HG02610 (cell line): ENCODE data around the gene STARD13.
A peak's percentile ranks its signal among the peaks of the same experiment; 100 is the strongest.
"Not testable (repeated sequence)": the region's sequence is repeated elsewhere in the genome, so short reads cannot be mapped to it uniquely, and the experiment has no call there.

ENCODE experiments used
- ATAC-seq: cut with Tn5 transposase; IDR thresholded peaks from one replicate; pipeline ENCODE4 v1.9.1; 2021; ENCODE audit warnings: mild to moderate bottlenecking, moderate library complexity; ENCODE audit not compliant: unreplicated experiment

STARD13 gene

DNA sequence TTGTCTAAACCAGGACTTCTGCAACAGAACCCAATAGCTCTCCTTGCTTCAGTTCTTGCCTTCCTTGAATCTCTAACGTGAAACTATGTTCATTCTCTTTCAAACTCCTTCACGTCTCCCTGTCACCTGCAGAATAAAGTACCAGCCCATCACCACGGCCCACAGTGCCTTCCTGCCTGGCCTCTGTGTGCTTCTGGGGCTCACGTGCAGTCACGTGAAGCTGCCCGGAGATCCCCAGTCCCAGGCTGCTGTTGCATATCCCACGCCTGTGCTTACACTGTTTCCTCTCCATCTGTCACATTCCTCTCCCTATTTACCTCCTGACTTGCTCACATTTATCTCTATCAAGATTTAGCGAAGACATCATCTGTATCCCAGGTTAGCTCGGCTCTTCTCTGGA, 102.8 kb downstream of the STARD13 start:
- peak; percentile 79 for ATAC-seq

DNA sequence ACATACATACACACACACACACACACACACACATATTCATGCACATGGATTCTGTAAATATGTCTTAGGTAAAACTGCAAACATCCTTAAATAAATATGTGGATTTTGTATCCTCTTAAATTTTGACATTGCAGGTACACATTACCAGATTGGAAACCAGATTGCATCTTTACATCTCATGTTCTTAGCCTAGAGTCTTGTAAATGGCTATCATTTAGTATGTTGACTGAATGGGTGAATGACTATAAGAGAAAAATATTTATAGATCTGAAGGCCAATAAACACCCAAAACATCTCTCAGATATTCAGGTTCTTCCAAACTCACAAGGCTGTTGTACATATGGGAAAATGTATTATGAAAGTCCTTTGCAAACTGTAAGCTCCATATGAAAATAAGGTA, 104.3 kb downstream of the STARD13 start:
- no peak for ATAC-seq

DNA sequence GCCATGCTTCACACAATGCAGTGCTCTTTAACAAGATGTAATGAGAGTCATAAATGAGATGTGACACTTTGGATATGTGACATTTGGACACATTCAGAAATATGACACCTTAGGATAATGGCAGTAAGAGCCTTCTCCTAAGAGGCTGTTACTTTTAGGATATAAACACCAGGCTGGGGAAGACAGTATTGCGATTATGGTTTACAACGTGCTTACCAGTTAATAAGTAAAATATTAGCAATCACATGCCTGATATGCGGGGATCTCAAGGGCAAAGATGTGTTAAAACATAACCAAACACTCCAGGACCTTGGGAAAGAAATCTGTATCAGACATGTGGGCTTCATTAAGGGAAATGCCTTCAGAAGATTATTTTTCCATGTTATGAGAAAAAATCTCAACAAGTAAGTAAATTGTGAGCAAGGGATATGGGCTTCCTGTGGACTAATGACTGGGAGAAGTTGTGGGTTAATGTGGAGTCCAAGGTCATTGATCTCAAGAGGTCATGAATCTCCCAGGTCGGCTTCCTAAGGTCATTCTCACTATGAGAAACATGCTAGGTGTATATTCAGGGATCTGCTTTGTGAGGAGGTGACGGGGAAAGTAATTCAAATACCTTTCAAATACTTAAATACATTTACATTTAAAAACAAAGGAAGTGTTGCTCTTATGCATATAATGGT, 105.3 kb downstream of the STARD13 start:
- no peak for ATAC-seq

DNA sequence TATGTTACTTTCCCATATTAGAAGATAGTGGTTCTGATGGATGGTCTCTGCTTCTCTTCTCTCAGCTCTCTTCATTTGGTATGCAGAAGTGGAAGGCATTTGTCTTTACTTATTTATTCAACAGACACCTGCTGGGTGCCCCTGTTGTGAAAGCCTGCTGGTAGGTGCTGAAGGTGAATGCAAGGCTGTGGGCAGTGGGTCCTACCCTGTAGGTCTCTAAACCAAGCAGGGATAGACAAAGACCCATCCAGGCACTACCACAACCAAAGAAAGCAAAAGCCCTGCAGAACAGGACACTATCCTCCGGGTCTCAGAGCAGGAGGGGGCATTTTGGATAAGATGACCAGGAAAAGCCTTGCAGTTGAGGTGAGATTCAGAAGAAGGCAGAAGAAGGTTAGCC, 106.1 kb downstream of the STARD13 start:
- no peak for ATAC-seq

DNA sequence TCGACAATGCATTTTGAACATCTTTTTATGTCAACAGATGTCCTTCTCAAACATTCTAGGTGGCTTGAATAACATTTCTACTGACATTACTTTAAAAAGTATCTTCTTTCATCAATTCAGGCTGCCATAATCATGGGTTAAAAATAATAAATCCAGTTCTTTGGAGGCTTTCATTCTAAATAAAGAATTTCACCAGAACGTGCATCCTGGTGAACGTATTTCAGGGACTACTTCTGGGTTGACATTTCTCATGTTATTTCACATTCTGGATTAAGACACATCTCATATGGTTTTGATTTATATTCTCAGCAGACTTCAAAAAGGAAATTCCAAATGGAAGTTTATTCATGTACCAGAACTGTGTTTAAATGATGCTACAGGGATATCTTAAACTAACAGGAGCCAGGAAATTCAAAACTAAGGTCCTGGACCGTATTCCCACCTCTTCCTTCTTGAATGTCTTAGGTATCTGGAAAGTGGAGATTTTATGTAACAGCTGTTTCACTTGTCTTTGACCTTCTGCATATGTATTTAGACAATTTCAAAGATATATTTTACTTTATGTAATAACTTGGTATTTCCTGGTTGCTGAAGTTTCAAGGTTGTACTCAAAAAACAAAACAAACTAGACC, 107.2 kb downstream of the STARD13 start:
- ATAC-seq: no peak

DNA sequence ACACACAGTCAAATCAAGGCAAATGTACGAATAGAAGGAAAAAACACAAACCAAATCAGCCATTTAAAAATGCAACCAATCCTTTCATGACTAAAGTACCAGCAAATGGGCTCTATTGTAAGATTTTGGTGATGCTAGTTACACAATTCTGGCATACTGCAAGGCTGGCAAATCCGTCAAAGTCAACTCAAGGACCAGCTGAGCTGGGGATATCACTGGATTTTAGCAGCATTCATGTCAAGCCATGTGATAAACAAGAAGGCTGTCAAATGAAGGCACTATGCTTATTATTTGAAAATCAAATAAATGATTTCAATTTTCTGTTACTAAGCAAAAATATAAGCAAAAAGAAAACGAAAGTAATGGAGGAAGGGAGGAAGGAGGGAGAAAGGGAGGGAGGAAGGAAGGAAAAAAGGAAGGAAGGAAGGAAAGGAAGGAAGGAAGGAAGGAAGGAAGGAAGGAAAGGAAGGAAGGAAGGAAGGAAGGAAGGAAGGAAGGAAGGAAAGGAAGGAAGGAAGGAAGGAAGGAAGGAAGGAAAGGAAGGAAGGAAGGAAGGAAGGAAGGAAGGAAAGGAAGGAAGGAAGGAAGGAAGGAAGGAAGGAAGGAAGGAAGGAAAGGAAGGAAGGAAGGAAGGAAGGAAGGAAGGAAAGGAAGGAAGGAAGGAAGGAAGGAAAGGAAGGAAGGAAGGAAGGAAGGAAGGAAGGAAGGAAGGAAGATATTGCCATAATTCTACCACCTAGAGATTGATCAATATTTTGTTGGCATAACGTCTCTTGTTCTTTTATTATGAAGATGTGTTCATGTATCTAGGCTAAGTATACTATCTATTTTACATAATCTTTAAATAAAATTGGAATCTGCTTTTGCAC, 108.0 kb downstream of the STARD13 start:
- not testable (repeated sequence) for ATAC-seq

DNA sequence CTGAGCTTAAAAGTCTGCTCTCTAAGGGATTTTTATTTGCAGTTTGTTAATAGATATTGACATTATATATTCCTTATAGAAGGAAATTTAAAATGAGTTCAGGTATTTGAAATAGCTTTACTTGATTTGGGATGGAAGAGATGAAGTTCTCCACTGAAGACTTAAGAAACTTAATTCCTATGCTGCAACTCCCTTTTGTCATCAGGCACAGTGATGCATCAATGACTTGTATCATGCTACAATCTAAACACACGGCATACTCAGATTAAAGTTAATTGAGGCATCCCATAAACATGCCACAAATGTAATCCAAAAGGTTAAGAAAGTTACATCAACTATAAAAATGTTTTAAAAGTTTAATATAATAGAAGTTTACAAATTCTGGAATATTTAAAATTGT, 109.0 kb downstream of the STARD13 start:
- ATAC-seq: no peak

DNA sequence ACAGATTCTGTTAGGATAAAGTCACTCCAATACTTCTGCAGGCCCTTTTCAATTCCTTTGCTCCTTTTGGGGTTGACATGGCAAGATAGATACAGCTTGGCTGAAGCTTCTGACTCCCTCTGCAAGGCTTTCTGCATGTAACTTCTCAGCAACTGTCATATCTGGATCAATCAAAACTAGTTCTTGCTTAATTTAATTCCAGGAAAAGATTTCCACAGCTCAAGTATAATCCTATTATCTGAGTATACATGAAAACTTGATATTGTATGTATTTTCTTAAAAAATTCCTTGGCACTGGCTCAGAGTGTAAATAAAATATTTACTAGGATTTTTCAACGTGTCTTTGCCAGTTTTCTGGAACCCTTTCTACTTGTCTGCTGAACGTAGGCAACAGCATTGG, 109.6 kb downstream of the STARD13 start:
- no peak for ATAC-seq

DNA sequence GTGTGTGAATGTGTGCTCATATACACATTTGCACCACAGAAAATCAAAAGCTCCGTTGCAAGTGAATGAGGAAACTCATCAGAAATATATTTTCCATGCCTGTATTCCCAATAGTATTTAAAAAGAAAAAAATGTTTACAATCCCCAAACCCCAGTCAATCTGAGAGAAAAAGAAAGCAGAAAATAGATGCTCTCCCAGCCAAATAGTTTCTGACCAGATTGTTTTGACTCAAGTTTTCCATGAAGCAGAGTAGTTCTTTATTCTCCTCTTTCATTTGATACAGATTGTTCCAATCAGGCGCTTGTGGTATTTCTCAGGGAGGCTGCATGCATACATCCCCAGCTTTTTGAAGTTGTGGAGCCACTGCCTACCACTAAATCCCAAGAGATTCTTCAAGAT, 110.6 kb downstream of the STARD13 start:
- no peak for ATAC-seq

DNA sequence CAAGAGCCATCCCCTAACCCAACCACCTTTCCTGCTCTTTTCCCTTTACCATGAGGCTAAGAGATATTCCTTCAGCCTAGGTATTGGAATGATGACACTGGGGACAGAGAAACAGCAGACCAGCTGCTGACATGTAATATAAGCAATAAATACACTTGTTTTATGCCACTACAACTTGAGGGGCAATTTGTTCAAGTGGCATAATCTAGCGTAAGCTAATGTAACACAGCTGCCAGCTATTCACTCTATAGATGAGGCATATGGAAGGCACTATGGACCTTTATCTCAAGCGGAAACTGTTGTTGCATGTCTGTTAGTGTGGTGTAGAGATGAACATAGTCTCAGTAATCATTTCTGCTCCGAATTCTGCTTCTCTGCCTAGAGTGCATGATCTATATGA, 111.1 kb downstream of the STARD13 start:
- ATAC-seq: no peak

DNA sequence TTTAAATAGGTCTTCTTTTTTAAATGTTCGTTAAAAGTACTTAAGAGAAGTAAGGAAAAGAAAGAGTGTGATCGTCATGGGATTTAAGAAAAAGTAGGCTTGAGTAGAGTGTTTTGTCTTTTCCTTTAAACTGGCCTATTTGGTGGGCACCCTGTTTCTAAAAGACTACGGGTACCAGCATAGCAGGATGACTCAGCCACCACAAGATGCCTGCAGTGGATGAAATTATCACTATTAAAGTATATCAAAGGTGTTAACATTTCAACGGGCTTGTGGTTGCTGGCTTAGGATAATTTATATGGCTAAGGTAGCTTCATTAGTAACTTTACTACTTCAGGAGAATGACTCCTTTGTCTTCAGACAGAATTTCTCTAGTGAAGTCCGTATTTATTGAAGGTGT, 112.6 kb downstream of the STARD13 start:
- ATAC-seq: no peak

DNA sequence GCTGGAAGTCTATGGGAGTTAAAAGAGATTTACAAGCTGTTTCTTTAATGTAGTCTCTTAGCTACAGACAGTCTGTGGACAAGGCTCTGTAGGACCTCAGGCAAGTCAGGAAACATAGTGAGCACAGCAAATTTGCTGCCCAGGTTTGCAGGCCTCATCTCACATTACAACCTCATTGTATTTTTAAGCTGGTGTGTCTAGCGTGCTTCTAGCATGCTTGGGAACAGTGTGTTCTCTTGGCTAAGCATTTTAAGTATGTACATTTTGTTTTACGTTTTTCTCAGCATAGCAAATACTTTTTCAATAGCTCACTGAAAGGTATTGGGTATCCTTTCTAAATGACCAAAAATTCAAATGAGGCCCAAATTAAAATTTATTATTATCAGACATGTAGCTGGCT, 113.2 kb downstream of the STARD13 start:
- no peak for ATAC-seq

DNA sequence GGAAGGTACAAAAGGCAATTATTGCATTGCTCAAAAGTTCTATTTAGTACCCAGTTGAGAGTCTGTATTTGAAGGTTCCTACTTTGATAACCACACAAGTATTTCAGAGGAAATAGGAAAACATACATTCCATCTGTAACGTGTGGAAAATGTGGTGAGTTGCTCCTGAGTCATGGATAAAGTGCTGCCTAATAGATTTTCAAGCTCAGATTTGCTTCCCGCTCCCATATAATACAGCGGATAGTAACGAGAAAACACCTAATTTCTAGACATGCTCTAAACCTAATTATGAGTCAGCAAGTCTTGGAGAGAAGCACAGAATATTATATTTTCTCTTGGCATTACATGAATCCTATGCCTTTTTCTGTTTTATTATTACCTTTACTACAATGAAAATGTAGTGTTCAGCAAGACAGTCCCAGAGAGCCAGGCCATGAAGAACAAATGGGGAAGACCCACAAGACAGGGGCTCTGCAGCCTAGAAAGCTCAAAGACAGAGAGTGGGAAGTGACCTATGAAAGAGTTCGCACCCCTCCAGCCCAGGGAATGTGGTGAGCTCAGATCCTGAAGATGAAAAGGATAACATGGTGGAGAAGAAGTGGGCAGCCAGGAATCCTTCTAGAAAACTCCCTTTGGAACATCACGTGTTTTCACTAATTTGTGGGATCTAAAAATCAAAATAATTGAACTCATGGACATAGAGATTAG, 116.1 kb downstream of the STARD13 start:
- no peak for ATAC-seq

DNA sequence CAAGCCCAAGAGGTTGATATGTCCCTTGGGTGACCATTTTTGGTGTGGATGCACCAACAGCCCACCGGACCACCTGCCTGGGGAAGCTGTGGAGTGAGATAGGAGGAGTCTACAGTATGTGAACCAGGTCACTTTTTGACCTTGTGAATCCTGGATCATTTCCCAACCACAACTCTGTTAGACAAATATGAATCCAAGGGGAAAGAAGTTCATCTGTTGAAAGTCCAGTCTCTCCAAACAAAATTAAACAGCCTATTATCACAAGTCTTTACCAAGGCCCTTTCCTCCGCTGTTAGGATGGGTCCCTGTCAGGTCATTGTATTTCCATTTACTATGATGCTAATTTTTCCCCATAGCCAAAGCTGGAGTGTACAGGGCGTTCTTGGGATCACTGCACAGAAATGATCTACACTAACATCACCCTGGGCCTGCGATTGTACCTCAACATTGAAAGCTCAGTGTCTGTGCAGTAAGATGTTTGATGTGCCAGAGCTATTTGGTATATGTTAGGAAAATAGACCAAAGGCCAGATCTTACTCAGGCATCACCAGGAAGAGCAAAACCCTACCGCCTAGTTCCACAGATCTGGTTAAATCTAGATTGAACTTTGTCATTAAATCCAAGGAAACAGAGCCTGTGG, 117.1 kb downstream of the STARD13 start:
- no peak for ATAC-seq

DNA sequence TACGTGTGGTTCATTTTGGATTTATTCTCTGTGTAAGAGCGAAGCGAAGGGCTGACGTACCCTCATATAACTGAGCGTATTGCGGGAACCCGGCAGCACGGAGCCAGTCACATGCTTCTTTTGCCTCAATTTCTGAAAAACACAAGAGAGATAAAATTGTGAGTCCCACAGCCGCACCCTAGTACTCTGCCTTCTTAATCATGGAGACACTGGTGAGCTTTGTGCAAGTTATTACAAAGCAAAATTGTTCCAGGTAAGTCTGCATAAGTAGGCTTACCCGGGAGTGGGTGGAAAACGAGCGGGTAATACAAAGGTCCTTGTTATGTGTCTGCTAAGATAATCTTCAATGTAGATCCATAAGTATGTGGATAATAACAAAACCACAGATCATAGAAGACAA, 118.1 kb downstream of the STARD13 start:
- ATAC-seq: no peak

DNA sequence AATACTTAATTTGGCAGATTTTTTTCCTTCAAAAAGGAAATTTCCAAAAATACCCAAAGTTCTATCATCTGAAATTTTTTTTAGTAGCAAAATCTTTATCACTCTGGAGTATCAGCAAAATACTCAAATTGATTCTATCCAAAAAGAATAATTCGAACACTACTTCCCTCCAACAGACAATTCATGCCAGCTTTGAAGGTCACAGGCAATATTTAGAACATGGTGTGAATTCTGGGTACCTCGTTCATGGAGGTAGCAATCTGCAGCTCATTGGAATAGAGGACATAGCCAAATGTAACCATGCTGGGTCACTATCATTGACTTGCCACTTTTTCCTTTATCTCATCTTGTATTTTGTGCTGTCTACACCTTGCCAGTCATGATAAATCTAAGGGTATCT, 119.8 kb downstream of the STARD13 start:
- no peak for ATAC-seq

DNA sequence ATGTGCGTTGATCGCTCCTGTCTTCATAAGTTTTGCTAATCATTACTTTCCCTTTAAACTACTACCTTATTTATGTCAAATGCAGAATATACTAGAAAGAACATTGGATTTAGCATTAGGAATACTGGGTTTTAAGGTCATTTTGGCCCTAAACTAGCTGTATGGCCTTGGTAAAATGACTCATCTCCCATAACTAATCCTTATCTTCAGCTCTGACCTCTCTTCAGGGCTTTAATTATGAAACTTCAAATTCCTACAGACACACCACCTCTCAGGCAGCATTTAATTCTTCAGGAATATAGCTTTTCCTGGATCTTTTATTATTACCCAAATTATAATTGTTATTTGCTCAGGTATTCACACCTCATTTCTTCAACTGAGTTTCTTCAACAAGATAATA, 121.2 kb downstream of the STARD13 start:
- no peak for ATAC-seq

DNA sequence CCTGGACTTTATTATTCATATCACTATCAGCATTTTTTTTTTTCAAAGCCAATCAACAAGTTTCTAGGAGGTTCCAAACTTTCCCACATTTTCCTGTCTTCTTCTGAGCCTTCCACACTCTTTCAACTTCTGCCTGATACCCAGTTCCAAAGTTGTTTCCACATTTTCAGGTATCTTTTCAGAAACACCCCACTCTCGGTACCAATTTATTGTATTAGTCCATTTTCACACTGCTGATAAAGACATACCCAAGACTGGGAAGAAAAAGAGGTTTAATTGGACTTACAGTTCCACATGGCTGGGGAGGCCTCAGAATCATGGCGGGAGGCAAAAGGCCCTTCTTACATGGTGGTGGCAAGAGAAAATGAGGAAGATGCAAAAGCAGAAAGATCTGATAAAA, 122.8 kb downstream of the STARD13 start:
- ATAC-seq: not testable (repeated sequence)

DNA sequence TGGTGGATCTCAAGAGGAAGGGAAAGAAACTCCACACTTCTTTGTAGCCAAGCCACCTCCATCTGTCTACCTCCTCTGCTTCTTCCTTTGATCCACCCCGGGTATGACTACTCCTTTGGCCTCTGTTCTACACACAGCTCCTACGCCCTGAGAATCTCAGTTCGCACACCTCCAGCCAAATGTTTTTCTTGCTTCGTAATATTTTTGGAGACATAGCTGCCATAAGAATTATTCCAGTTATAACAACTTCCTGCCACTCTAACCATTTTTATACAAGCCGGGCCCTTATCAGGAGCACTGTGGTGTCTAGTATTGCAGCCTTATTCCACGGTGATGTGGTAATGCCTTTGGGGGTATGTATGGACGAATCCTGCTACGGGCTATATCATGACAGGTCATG, 126.7 kb downstream of the STARD13 start:
- no peak for ATAC-seq

DNA sequence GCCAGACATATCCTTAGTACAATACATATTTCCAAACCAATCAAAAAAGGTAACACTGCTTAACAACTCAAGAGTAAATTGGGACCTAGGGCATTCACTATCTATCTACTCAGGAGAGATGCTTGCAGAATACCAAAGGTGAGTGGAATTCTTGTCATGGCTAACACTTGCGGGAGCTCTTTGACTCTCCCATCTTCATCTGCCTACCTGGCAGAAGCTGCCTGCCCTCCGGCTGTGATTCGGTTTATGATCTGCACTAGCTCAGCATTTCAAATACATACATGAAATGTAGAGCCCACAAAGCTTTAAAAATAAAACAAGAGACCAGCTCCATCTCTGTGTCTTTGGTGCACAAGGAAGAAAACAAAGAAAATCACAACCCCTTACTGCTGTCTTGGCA, 127.3 kb downstream of the STARD13 start:
- ATAC-seq: no peak

DNA sequence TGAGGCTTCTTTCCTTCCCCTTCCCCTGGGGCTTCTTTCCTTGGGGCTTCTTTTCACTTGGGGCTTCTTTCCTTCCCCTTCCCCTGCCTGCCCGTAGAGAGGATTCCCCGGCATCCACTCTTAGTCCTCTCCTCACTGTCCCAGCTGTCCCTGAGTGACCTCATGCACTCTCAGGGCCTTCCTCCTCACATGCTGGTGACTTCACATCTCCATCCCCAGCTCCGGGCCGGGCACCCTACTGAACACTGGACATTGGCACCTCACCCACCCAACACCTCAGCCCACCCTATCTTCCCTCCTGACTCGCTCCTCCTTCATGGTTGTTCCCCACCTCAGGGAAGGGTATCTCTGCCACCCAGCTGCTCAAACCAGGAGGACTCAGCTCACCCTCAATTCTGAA, 130.6 kb downstream of the STARD13 start:
- no peak for ATAC-seq
